HG03045 (cell line): ENCODE measurements around the gene PEF1.

Experiments
- ATAC-seq: cut with Tn5 transposase; IDR thresholded peaks from one replicate; pipeline ENCODE4 v1.9.1; 2021; ENCODE audit warnings: mild to moderate bottlenecking, moderate library complexity; ENCODE audit not compliant: unreplicated experiment

PEF1 gene

GRCh38 chr1:31632649-31633048 is 12.0 kb downstream of the PEF1 start:
- ATAC-seq, result no peak

- no peak for ATAC-seq
These were observed 15.6 kb downstream of the PEF1 start for GRCh38 chr1:31628931-31629556.

GRCh38 chr1:31627930-31628559 is 16.6 kb downstream of the PEF1 start:
- ATAC-seq, result no peak

GRCh38 chr1:31627301-31627929 is 17.3 kb downstream of the PEF1 start:
- ATAC-seq, result no peak

GRCh38 chr1:31626223-31627207 is 18.2 kb downstream of the PEF1 start:
- ATAC-seq, result no peak

- no peak for ATAC-seq
These were observed 19.0 kb downstream of the PEF1 start for GRCh38 chr1:31625561-31626222.

GRCh38 chr1:31624731-31625514 is 19.8 kb downstream of the PEF1 start:
- ATAC-seq, result no peak

- ATAC-seq, result no peak
These were observed 20.4 kb downstream of the PEF1 start for GRCh38 chr1:31624309-31624708.

GRCh38 chr1:31623365-31623764 is 21.3 kb downstream of the PEF1 start:
- no peak for ATAC-seq

- no peak for ATAC-seq
These were observed 22.6 kb downstream of the PEF1 start for GRCh38 chr1:31621847-31622730.

- no peak for ATAC-seq
These were observed 23.2 kb downstream of the PEF1 start for GRCh38 chr1:31621498-31621820.

GRCh38 chr1:31620631-31621497 is 23.8 kb downstream of the PEF1 start:
- no peak for ATAC-seq

GRCh38 chr1:31618916-31619846 is 25.5 kb downstream of the PEF1 start:
- ATAC-seq, result no peak

GRCh38 chr1:31617916-31618746 is 26.5 kb downstream of the PEF1 start:
- ATAC-seq, result no peak

- no peak for ATAC-seq
These were observed 27.3 kb downstream of the PEF1 start, which contains the start of gene HCRTR1 for GRCh38 chr1:31617218-31617915. Gene HCRTR1, plus strand, starts transcription at chr1:31617689. Its CDS starts 1,504 bp downstream, at chr1:31619193.
